Iris pigment epithelial cell (primary cell): Measurements from ENCODE around the gene RENBP.

ENCODE experiments used
- DNase-seq: peaks from one replicate; pipeline ENCODE4 v3.0.0-alpha.2; 2011; ENCODE audit warnings: low read depth

RENBP gene

GRCh38 chrX:153933748-153934147 is 10.7 kb downstream of the RENBP start:
- peak; percentile 62 for DNase-seq

- no peak for DNase-seq
Observed at GRCh38 chrX:153932220-153932915, 12.1 kb downstream of the RENBP start.

GRCh38 chrX:153931748-153932147 is 12.7 kb downstream of the RENBP start:
- no peak for DNase-seq

DNA sequence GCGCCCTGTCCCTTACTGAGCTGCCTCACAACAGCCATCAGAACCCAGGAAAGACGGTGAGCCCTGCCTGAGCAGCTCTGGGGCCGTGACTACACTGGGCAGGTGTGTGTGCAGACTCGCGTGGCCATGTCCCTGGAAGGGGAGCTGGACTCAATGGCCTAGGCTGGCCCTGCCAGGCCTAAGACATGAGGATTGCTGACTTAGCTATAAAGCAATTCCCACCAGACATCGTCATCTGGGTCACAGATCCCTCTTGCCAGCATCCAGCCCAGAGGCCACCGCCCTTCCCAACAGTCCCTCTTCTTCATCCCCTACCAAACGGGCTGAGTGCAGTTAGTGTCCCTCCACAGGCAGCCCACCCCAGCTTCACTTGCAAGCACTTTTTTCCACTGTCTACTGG is 13.3 kb downstream of the RENBP start:
- no peak for DNase-seq

DNA sequence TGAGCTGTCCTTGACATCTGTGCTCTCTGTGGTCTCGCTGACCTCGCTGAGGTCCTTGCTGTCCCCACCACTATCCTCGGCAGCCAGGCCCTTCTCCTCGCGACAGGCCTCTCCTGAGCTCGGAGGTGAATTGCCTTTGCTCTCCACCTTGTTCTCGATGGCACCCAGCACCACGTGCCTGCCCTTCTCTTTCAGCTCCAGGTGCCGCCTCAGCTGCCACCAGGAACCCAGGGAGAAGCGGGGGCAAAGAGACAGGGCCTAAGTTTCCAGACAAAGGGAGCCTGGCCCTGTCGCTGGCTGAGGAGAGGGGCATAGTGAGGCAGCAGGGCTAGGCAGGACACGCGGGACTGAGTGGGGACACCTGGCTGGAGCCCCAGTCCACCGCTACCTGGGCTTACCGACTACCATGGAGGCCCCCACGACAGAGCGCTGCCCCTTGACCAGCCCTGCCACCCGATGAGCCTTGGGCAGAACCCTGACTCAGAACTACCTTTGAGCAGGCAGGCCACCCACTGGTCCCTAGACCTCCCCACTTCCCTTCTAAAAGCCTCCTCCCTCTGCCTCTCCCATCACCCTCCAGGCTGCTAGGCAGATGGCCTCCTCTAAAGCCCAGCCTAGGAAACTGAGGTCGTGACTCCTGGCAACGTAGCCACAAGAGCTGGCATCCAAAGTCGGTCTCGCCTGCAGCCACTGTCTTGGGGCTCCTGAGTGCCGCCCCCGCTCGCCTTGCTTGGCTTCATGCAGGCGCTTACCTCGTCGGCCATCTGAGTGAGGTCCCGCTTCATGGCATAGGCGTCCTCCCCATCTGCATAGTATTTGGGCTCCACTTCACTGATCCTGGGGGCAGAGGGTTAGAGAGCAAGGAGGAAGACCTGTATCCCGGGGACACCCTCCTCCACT is 14.2 kb downstream of the RENBP start:
- no peak for DNase-seq

DNA sequence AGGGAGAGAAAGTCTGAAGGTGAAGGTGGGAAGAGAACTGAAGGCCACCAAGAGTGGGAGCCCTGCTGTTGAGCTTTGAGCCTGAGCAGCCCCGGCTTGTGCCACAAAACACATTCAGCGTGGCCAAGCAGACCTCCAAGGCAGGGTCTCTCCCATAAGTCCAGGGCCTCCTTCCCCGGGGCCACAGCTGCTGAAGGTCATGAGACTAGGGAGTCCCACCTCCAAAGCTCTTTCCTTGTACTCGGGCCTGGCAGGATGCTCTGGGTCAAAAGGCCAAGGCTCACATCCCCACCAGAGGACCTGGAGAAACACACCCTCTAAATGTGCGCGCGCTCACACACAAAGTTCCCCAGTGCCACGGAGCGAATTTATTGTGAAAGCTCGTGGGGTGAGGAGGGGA is 14.9 kb downstream of the RENBP start:
- no peak for DNase-seq

- no peak for DNase-seq
Observed at GRCh38 chrX:153928846-153929245, 15.6 kb downstream of the RENBP start.

DNA sequence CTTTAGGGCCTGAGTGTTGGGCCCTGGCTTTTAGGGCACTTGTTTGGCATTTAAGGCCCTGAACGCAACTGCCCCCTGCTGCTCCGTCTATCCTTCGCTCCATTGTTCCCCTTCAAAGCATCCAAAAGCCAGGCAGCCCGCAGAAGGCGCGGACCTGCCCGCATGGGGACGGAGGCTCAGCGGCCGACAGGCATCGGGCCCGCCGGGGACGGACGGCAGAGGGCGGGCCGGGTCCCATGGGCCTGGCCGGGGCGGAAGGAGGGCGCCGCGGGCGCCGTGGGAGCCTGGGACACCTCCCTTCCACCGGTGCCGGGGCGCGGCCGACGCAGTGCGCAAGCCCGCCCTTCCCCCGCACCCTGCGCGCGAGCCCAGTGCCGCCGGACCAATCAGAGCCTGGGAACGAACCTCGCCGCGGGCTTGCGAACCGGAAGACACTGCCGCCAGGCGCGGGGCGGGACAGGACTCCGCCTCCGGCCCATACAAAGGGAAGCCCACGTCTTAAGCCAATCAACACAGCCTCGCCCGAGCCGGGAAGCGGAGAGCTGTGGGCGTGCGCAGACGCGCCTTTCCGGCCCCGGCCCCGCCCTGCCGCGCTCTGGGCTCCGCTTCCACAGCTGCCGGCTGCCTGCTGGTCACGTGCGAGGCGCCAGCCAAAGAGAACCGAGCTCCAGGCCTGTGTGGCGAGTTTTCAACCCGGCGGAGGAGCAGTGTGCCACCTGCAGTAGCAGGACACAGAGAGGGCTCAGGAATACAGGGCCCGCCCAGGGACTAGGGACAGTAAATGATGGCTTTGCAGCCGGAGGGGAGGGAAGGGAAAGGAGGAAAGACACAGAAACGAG is 16.3 kb downstream of the RENBP start:
- DNase-seq: peak; percentile 99

- DNase-seq: no peak
Observed at GRCh38 chrX:153927672-153927921, 16.8 kb downstream of the RENBP start.

GRCh38 chrX:153926858-153927671 is 17.4 kb downstream of the RENBP start:
- peak; percentile 35 for DNase-seq

DNA sequence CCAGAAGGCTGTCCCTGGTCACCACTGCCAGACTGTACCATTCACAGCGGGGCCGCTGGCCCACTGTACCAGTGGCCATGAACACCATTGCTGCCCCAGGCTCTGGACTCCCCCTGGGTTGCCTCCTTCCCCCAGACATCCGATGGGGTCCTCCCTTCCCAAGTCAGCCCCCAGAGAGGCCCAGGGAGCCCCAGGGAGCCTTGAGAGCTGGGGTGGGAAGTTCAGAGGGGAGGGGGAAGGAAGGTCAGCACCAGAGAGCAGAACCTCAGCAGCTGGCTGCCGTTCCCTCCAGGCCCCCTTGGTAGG is 17.9 kb downstream of the RENBP start:
- no peak for DNase-seq

- no peak for DNase-seq
Observed at GRCh38 chrX:153925739-153926551, 18.5 kb downstream of the RENBP start, which contains the start of gene ARHGAP4. Gene ARHGAP4, minus strand, starts transcription at chrX:153926264. Its CDS starts 62 bp downstream, at chrX:153926202.

- no peak for DNase-seq
Observed at GRCh38 chrX:153925387-153925738, 19.1 kb downstream of the RENBP start.

- DNase-seq: peak; percentile 32
Observed at GRCh38 chrX:153924149-153924861, 20.1 kb downstream of the RENBP start.

GRCh38 chrX:153922932-153923857 is 21.2 kb downstream of the RENBP start:
- DNase-seq: peak; percentile 57

- DNase-seq: no peak
Observed at GRCh38 chrX:153921511-153922446, 22.7 kb downstream of the RENBP start.

- no peak for DNase-seq
Observed at GRCh38 chrX:153921070-153921469, 23.4 kb downstream of the RENBP start.

DNA sequence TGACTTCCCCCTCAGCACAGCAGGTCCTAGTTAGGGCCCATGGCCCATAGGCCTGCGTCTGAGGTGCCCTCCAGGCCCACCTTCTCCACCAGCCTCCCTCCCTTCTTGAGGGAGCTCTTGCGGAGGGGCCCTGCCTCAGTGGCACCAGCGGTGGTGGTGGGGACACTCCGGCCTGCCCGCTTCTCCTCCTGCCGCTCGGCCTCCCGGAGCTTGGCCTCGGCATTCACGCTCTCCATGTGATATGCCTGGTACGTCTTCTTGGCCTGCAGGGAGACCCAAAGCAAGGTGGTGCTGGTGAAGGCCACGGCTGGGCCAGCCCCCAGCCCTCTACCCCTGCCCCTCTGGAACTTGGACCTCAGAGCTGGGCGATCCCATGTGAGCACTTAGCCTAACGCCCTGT is 23.9 kb downstream of the RENBP start:
- DNase-seq: no peak
